CD14-positive monocyte (primary cell): ENCODE results near the gene CTU2. TPM values are rescaled to one million over a fixed set of nuclear protein-coding genes. Genes with fewer than 3 reads are reported as not detected.

Experiments used
- DNase-seq, 3 donors: peaks; one replicate each; pipeline ENCODE4 v3.0.0-alpha.2; 2011 to 2022
- H2AFZ ChIP-seq: 2 replicates; pipeline ENCODE4 v1.6.0; 2012; ENCODE audit warnings: mild to moderate bottlenecking, low read depth, low read length, inconsistent platforms; ENCODE audit not compliant: insufficient read depth, poor library complexity, severe bottlenecking
- H3K27ac ChIP-seq, 2 donors: 1 replicate in 1 of 2; 2 replicates in 1 of 2; pipeline ENCODE4 v1.5.1; 2012 to 2013; ENCODE audit warnings: low read length in 2 of 2, control low read depth in 1 of 2, inconsistent platforms in 1 of 2, low read depth in 1 of 2, mild to moderate bottlenecking in 1 of 2
- H3K27me3 ChIP-seq, 2 donors: one replicate each; pipeline versions ENCODE4 v1.6.0 to v1.6.1; 2011 to 2013; ENCODE audit warnings: low read length in 2 of 2; ENCODE audit not compliant: control insufficient read depth in 2 of 2, insufficient read depth in 2 of 2
- H3K36me3 ChIP-seq, 2 donors: replicated peaks in 1 of 2; 1 replicate in 1 of 2; 2 replicates in 1 of 2; pipeline versions ENCODE4 v1.5.1 to v1.6.1; 2012 to 2013; ENCODE audit warnings: low read length in 2 of 2, control low read depth in 1 of 2, inconsistent platforms in 1 of 2, mild to moderate bottlenecking in 1 of 2; ENCODE audit not compliant: insufficient read depth in 2 of 2, control insufficient read depth in 1 of 2
- H3K4me1 ChIP-seq, 2 donors: 1 replicate in 1 of 2; 2 replicates in 1 of 2; pipeline versions ENCODE4 v1.5.1 to v1.6.1; 2012 to 2013; ENCODE audit warnings: low read length in 2 of 2, control low read depth in 1 of 2, inconsistent platforms in 1 of 2, mild to moderate bottlenecking in 1 of 2, moderate library complexity in 1 of 2; ENCODE audit not compliant: insufficient read depth in 2 of 2, control insufficient read depth in 1 of 2
- H3K4me2 ChIP-seq: replicated peaks from 2 replicates; pipeline ENCODE3; 2012; ENCODE audit warnings: low read length, moderate library complexity, mild to moderate bottlenecking; ENCODE audit not compliant: poor library complexity, severe bottlenecking; ENCODE audit errors: extremely low read depth
- H3K4me3 ChIP-seq, 3 experiments: fragments of 200-600 bp in 1 of 3; sonication (generic) in 1 of 3; replicated peaks in 1 of 3; 1 replicate in 2 of 3; 2 replicates in 1 of 3; pipeline ENCODE4 v1.5.1; 2011 to 2013; ENCODE audit warnings: low read length in 3 of 3, mild to moderate bottlenecking in 3 of 3, control low read depth in 2 of 3, low read depth in 2 of 3, inconsistent platforms in 1 of 3, moderate library complexity in 1 of 3
- H3K79me2 ChIP-seq: 2 replicates; pipeline ENCODE4 v1.6.0; 2012; ENCODE audit warnings: mild to moderate bottlenecking, control low read depth, inconsistent platforms, low read length, moderate library complexity; ENCODE audit not compliant: insufficient read depth
- H3K9ac ChIP-seq: 2 replicates; pipeline ENCODE4 v1.6.0; 2017; ENCODE audit warnings: low read length, mild to moderate bottlenecking; ENCODE audit not compliant: insufficient read depth, poor library complexity, severe bottlenecking
- H3K9me3 ChIP-seq, 2 donors: replicated peaks in 1 of 2; 1 replicate in 1 of 2; 2 replicates in 1 of 2; pipeline versions ENCODE4 v1.5.1 to v1.6.1; 2012 to 2013; ENCODE audit warnings: low read length in 2 of 2, control low read depth in 1 of 2; ENCODE audit not compliant: control insufficient read depth in 1 of 2, insufficient read depth in 1 of 2
- H4K20me1 ChIP-seq: 2 replicates; pipeline ENCODE4 v1.6.0; 2012; ENCODE audit warnings: mild to moderate bottlenecking, low read length, control low read depth, moderate library complexity; ENCODE audit not compliant: insufficient read depth
- H3K27ac Mint-ChIP-seq, 7 donors: one replicate each; pipeline ENCODE4 v1.8.0; 2020; ENCODE audit warnings: mild to moderate bottlenecking in 7 of 7, mixed read lengths in 7 of 7, moderate library complexity in 6 of 7, inconsistent platforms in 2 of 7
- H3K27me3 Mint-ChIP-seq, 3 donors: one replicate each; pipeline ENCODE4 v1.8.0; 2021 to 2022; ENCODE audit warnings: low read depth in 3 of 3, mild to moderate bottlenecking in 3 of 3, mixed read lengths in 3 of 3, moderate library complexity in 3 of 3, inconsistent platforms in 1 of 3
- H3K36me3 Mint-ChIP-seq, 2 donors: one replicate each; pipeline ENCODE4 v1.8.0; 2020; ENCODE audit warnings: mixed read lengths in 2 of 2, inconsistent platforms in 1 of 2, mild to moderate bottlenecking in 1 of 2
- H3K4me1 Mint-ChIP-seq: one replicate; pipeline ENCODE4 v1.8.0; 2020; ENCODE audit warnings: mild to moderate bottlenecking, mixed read lengths
- H3K4me3 Mint-ChIP-seq, 2 donors: one replicate each; pipeline ENCODE4 v1.8.0; 2020; ENCODE audit warnings: mild to moderate bottlenecking in 2 of 2, mixed read lengths in 2 of 2, moderate library complexity in 1 of 2
- H3K9me3 Mint-ChIP-seq, 7 donors: one replicate each; pipeline ENCODE4 v1.8.0; 2020 to 2022; ENCODE audit warnings: mixed read lengths in 7 of 7, mild to moderate bottlenecking in 6 of 7, moderate library complexity in 6 of 7, inconsistent platforms in 2 of 7
- WGBS: methylation state at CpG from one replicate; pipeline ENCODE4 v1.1.5; 2013; ENCODE audit warnings: missing lambda C conversion rate; ENCODE audit not compliant: insufficient coverage; 5-methylcytosine and 5-hydroxymethylcytosine counted together
- intact Hi-C, 2 donors: fragments of 100-400 bp; cut with micrococcal nuclease; formaldehyde crosslinking; loops; one replicate each; pipeline versions ENCODE4 v1.15.0 to v1.15.1; 2023
- polyA plus RNA-seq, 3 donors: library from polyadenylated mRNA; depleted of rRNA in 1 of 3; unstranded in 2 of 3; stranded (reverse) in 1 of 3; fragments of 300-500 nt in 2 of 3; fragments of >200 nt in 1 of 3; fragmentation: Illumina TruSeq in 2 of 3; gene quantifications; 1 replicate in 2 of 3; 2 replicates in 1 of 3; pipeline ENCODE4 v1.2.3, GENCODE V29; 2012 to 2021
- TF ChIP-seq, protein P1 (sequence below): fragments of 200-600 bp; IDR thresholded peaks from one replicate; pipeline ENCODE4 v1.8.0; 2022; ENCODE audit warnings: antibody characterized with exemption, mild to moderate bottlenecking

CTU2 gene
- polyA plus RNA-seq, 3 donors, result 5.9 to 10.3 (median 7.5) TPM

GRCh38 chr16:88739977-88740726 is 33.8 kb downstream of the CTU2 start:
- no peaks in the 10 kb centered on the region for H3K27me3 ChIP-seq
- Mint-ChIP-seq H3K27ac (no peak overlapping the region), H3K4me1 (peaks cover 6% of the 10 kb centered on the region), H3K9me3 (no peaks in the 10 kb centered on the region), H3K4me3 (no peak overlapping the region), H3K36me3 (peaks cover 30 to 56% of the 10 kb centered on the region in 2 donors), H3K27me3 (peaks cover 0 to 1% (median 0%) of the 10 kb centered on the region in 3 donors)
- no peak overlapping the region for H3K27ac ChIP-seq
- H3K4me3 ChIP-seq, result no peak overlapping the region
- peaks cover 2 to 5% of the 10 kb centered on the region in 2 donors for H3K4me1 ChIP-seq
- H4K20me1 ChIP-seq, result peaks cover 100% of the 10 kb centered on the region
- H3K9ac ChIP-seq, result no peak overlapping the region
- H3K79me2 ChIP-seq, result peaks cover 51% of the 10 kb centered on the region
- intact Hi-C loops, result loop anchor here (1.0 to 5.0 kb wide), 3 partner anchors 117 to 427 kb away; partner anchors contain the start of genes GALNS (in 1 of the 2) and TRAPPC2L (in 1 of the 2)
- DNase-seq, result no peak
- WGBS, result 96% methylated on average over 32 of the region's 33 CpGs
- no peak overlapping the region for H3K4me2 ChIP-seq
- TF ChIP-seq, protein P1, sequence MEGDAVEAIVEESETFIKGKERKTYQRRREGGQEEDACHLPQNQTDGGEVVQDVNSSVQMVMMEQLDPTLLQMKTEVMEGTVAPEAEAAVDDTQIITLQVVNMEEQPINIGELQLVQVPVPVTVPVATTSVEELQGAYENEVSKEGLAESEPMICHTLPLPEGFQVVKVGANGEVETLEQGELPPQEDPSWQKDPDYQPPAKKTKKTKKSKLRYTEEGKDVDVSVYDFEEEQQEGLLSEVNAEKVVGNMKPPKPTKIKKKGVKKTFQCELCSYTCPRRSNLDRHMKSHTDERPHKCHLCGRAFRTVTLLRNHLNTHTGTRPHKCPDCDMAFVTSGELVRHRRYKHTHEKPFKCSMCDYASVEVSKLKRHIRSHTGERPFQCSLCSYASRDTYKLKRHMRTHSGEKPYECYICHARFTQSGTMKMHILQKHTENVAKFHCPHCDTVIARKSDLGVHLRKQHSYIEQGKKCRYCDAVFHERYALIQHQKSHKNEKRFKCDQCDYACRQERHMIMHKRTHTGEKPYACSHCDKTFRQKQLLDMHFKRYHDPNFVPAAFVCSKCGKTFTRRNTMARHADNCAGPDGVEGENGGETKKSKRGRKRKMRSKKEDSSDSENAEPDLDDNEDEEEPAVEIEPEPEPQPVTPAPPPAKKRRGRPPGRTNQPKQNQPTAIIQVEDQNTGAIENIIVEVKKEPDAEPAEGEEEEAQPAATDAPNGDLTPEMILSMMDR, result no peak
- H3K9me3 ChIP-seq, result no peaks in the 10 kb centered on the region
- H3K36me3 ChIP-seq, result peaks cover 57 to 80% of the 10 kb centered on the region in 2 donors
- no peak overlapping the region for H2AFZ ChIP-seq

DNA sequence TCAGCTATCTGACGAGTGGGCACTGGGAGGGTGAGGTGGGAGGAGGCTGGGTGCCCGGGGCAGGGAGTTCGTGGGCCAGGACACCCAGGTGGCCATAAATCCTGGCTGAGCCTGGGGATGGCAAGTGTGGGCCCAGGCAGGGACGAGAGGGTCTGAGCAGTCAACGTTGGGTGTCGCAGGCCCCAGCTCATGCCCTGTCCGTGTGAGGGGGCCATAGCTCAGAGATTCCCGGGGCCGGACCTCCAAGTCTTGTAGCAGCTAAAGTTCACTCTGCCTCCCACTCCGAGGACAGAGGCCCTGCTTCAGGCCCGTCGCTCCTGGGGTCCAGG is 34.4 kb downstream of the CTU2 start:
- Mint-ChIP-seq H3K4me3 (no peak overlapping the region), H3K27me3 (peaks cover 0 to 1% (median 0%) of the 10 kb centered on the region in 3 donors), H3K27ac (no peak overlapping the region), H3K4me1 (peaks cover 11% of the 10 kb centered on the region), H3K9me3 (no peaks in the 10 kb centered on the region), H3K36me3 (peaks cover 24 to 50% of the 10 kb centered on the region in 2 donors)
- H3K27ac ChIP-seq, result no peak overlapping the region
- peaks cover 100% of the 10 kb centered on the region for H4K20me1 ChIP-seq
- DNase-seq, result no peak
- H3K36me3 ChIP-seq, result peaks cover 52 to 75% of the 10 kb centered on the region in 2 donors
- TF ChIP-seq, protein P1, result no peak
- no peaks in the 10 kb centered on the region for H3K9me3 ChIP-seq
- peaks cover 49% of the 10 kb centered on the region for H3K79me2 ChIP-seq
- peaks cover 6 to 10% of the 10 kb centered on the region in 2 donors for H3K4me1 ChIP-seq
- intact Hi-C loops, result no loop called here
- WGBS, result 94% methylated on average over 12 of the region's 12 CpGs
- H3K27me3 ChIP-seq, result no peaks in the 10 kb centered on the region
- H2AFZ ChIP-seq, result no peak overlapping the region
- H3K9ac ChIP-seq, result no peak overlapping the region
- H3K4me2 ChIP-seq, result no peak overlapping the region
- H3K4me3 ChIP-seq, result no peak overlapping the region
